Erythroblast (primary cell): ENCODE measurements around the gene RAB40C.

Experiments
- GATA1 ChIP-seq: IDR thresholded peaks from 2 replicates; pipeline ENCODE4 v1.6.1; 2011; ENCODE audit warnings: low read depth, mild to moderate bottlenecking, control low read depth, low read length, moderate library complexity
- POLR2A ChIP-seq: IDR thresholded peaks from 2 replicates; pipeline ENCODE4 v1.6.1; 2011; ENCODE audit warnings: mild to moderate bottlenecking, low read length

DNA sequence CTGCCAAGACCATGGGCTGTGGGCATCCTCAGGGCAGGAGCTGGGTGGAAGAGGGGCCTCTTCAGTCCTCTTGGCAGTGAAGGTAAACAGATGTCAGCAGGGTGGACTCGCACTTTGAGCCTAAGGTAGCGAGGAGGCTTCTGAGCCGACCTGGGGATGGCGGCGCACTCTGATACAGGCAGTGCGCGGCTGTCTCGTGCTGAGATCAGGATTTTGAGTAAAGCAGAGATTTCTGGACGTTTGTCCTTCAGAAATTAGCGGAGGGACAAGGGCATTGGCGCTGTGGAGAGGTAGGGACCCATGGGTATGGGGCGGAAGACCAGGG, 6.8 kb downstream of the RAB40C start:
- TF ChIP-seq POLR2A (no peak), GATA1 (no peak)
